Mesothelial cell of epicardium (in vitro differentiated cells): Measurements from ENCODE around the gene LHFPL3. TPM values are rescaled to one million over a fixed set of nuclear protein-coding genes. Genes with fewer than 3 reads are reported as not detected.

Experiments used
- DNase-seq, 2 experiments: peaks; one replicate each; pipeline ENCODE4 v3.0.0; 2021; ENCODE audit warnings: low spot score in 2 of 2; ENCODE audit not compliant: unreplicated experiment in 2 of 2
- H3K27ac Mint-ChIP-seq: 2 replicates; pipeline ENCODE4 v1.8.0; 2021; ENCODE audit warnings: mixed read lengths
- H3K27me3 Mint-ChIP-seq: 2 replicates; pipeline ENCODE4 v1.8.0; 2021; ENCODE audit warnings: low read depth, mixed read lengths
- H3K36me3 Mint-ChIP-seq: 2 replicates; pipeline ENCODE4 v1.8.0; 2021; ENCODE audit warnings: mixed read lengths
- H3K4me1 Mint-ChIP-seq: 2 replicates; pipeline ENCODE4 v1.8.0; 2021; ENCODE audit warnings: mixed read lengths
- H3K4me3 Mint-ChIP-seq: 2 replicates; pipeline ENCODE4 v1.8.0; 2021; ENCODE audit warnings: mild to moderate bottlenecking, moderate library complexity, mixed read lengths
- H3K9me3 Mint-ChIP-seq: 2 replicates; pipeline ENCODE4 v1.8.0; 2021; ENCODE audit warnings: mixed read lengths
- total RNA-seq: library from RNA; stranded (reverse); gene quantifications from 3 replicates; pipeline ENCODE4 v1.2.1, GENCODE V29; 2021
- TF ChIP-seq, protein P1 (sequence below): fragments of 200-600 bp; sonication (generic); IDR thresholded peaks from one replicate; pipeline ENCODE4 v1.5.0; 2021; ENCODE audit warnings: antibody characterized with exemption; ENCODE audit not compliant: unreplicated experiment

The LHFPL3 gene
- total RNA-seq, 1 donor from 2014 or later: not detected

DNA sequence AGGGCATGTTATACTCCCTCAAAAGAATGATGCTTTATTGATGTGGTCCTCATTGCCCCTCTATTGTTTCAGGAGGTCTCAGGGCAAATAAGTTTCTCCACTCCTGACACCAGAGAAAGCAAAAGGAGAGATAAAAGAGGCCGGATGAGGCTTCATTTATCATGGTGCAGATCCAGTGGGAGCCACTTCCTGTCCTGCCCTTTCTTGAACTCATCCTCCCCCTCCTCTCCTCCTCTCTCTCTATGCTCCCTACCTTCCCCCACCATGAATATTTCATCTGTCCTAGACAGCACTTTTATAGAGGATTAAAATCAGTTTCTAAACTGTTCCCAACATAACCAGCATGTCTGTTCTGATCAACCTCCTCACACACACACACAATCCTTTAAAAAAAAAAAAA, 513.4 kb downstream of the LHFPL3 start:
- Mint-ChIP-seq H3K9me3 (no peaks in the 10 kb centered on the region), H3K27me3 (peaks cover 44% of the 10 kb centered on the region), H3K4me1 (peaks cover 12% of the 10 kb centered on the region), H3K27ac (no peak overlapping the region), H3K36me3 (no peaks in the 10 kb centered on the region), H3K4me3 (no peak overlapping the region)
- DNase-seq: no peak
- TF ChIP-seq, protein P1, sequence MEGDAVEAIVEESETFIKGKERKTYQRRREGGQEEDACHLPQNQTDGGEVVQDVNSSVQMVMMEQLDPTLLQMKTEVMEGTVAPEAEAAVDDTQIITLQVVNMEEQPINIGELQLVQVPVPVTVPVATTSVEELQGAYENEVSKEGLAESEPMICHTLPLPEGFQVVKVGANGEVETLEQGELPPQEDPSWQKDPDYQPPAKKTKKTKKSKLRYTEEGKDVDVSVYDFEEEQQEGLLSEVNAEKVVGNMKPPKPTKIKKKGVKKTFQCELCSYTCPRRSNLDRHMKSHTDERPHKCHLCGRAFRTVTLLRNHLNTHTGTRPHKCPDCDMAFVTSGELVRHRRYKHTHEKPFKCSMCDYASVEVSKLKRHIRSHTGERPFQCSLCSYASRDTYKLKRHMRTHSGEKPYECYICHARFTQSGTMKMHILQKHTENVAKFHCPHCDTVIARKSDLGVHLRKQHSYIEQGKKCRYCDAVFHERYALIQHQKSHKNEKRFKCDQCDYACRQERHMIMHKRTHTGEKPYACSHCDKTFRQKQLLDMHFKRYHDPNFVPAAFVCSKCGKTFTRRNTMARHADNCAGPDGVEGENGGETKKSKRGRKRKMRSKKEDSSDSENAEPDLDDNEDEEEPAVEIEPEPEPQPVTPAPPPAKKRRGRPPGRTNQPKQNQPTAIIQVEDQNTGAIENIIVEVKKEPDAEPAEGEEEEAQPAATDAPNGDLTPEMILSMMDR: no peak

DNA sequence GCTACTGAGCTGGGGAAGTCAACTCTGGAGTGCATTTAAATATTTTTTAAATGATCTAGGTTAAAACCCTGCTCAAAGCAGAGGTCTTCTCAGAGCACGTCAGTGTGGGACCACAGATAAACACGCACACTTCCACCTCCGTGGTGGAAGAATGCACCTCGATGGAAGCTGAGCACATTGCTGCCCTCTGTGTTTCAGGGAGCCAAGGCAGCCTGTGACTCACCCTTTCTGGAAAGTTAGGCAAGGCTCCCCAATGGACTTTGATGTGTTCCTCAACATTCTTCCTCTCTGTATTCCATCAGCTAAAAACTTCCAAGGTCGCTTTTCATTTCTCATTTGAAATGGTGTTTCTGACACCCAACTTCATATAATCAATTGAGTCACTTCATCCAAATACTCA, 514.8 kb downstream of the LHFPL3 start:
- Mint-ChIP-seq H3K4me3 (no peak overlapping the region), H3K27ac (no peak overlapping the region), H3K9me3 (no peaks in the 10 kb centered on the region), H3K4me1 (peaks cover 12% of the 10 kb centered on the region), H3K27me3 (peaks cover 43% of the 10 kb centered on the region), H3K36me3 (no peaks in the 10 kb centered on the region)
- TF ChIP-seq, protein P1: no peak
- no peak for DNase-seq

DNA sequence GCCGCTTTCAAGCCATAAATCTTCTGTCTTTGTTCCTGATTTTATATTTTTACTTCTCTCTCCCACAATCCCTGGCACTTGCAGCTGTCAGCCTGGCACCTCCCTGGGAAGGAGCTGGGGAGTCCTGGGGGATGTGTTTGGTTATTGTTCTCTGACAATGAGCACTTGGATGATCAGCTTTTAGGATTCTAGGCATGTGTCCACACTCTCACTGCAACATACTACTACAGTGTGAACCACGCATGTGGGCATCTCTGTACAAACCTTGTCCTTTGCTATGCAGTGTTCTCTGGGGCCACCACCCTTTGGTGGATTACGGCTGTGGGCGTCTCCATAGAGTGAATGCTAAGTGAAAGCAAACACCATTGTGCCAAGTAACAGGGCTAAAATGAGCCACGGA, 517.2 kb downstream of the LHFPL3 start:
- peaks cover 12% of the 10 kb centered on the region for H3K4me1 Mint-ChIP-seq
- H3K9me3 Mint-ChIP-seq: no peaks in the 10 kb centered on the region
- no peak overlapping the region for H3K4me3 Mint-ChIP-seq
- no peak for DNase-seq
- H3K36me3 Mint-ChIP-seq: no peaks in the 10 kb centered on the region
- peaks cover 45% of the 10 kb centered on the region for H3K27me3 Mint-ChIP-seq
- H3K27ac Mint-ChIP-seq: no peak overlapping the region
- TF ChIP-seq, protein P1: no peak

DNA sequence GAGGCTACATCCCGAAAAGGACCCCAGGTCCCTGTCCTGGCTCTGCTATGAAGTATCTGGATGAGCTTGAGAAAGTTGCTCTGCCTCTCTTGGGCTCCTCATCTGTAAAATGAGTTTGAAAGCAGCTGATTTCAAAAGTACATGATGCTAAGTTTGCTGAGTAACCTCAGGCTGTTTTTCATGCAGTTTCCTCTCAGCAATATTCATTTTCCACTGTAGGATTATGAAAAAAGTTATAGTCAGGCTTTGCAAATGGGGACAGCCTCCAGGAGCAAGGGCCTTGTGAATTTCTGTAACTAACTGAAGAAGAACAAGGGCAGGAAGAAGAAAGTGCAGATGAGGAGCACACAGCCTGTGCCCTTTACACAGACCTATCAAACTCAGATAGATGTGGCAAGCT, 518.3 kb downstream of the LHFPL3 start:
- no peaks in the 10 kb centered on the region for H3K9me3 Mint-ChIP-seq
- TF ChIP-seq, protein P1: no peak
- peaks cover 10% of the 10 kb centered on the region for H3K4me1 Mint-ChIP-seq
- no peak overlapping the region for H3K4me3 Mint-ChIP-seq
- no peak overlapping the region for H3K27ac Mint-ChIP-seq
- no peaks in the 10 kb centered on the region for H3K36me3 Mint-ChIP-seq
- peaks cover 54% of the 10 kb centered on the region for H3K27me3 Mint-ChIP-seq
- DNase-seq: no peak

DNA sequence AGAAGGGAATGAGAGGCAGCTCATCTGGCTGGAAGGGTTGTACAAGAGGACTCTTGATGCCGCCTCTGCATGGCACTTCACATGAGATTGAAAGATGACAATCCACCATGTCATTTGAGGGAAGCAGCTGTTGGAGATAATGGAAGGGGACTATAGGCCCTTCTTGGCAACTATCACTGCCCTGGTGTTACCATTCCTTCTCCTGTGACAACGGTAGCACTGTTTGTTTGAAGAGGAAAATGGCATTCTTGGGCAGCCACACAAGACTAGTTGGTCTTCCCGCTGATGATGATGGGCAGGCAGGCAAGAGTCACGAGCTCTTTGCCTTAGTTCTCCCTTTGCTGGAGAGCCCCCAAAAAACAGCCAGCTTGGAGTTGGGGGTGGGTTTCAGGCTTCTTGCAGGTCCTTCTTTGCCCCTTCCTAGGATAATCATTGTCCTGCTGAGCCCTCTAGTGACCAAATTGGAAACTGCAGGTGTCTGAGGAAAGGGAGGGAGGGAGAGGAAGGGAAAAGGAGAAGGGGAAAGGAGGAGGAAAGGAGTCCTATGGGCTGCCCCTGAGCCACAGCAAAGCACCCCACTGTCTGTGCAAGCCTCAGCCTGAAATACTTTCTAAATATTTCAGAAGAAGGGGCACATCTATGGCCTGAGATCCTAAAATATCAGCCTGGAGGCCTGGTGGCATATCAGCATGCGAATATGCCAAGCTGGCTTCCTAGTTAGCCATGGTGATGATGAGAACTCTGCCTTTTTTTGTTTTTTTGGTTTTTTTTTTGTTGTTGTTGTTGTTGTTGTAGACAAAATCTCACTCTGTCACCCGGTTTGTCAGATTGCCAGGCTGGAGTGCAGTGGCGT, 520.0 kb downstream of the LHFPL3 start:
- peaks cover 56% of the 10 kb centered on the region for H3K27me3 Mint-ChIP-seq
- peak; percentile 27 to 77 for DNase-seq

More for the DNA sequence above, 520.0 kb downstream of the LHFPL3 start:
- no peaks in the 10 kb centered on the region for H3K9me3 Mint-ChIP-seq
- TF ChIP-seq, protein P1: peak; percentile 87
- H3K36me3 Mint-ChIP-seq: no peaks in the 10 kb centered on the region
- no peaks in the 10 kb centered on the region for H3K4me1 Mint-ChIP-seq
- H3K4me3 Mint-ChIP-seq: no peak overlapping the region
- no peak overlapping the region for H3K27ac Mint-ChIP-seq
